SK-N-MC (cell line): ENCODE results near the gene LYPD6.

ENCODE experiments used
- EZH2 ChIP-seq: fragments of 200-600 bp; sonication (generic); IDR thresholded peaks from one replicate; pipeline ENCODE4 v1.6.1; 2017; ENCODE audit warnings: antibody characterized with exemption
- FOXP2 ChIP-seq: optimal IDR thresholded peaks from 2 replicates; pipeline ENCODE3; 2011; ENCODE audit warnings: mild to moderate bottlenecking, moderate library complexity; ENCODE audit not compliant: insufficient read depth; ENCODE audit errors: extremely low read length, control extremely low read depth
- POLR2AphosphoS5 ChIP-seq: IDR thresholded peaks from 2 replicates; pipeline ENCODE4 v1.6.1; 2012; ENCODE audit warnings: mild to moderate bottlenecking, low read depth, low read length, borderline replicate concordance

DNA sequence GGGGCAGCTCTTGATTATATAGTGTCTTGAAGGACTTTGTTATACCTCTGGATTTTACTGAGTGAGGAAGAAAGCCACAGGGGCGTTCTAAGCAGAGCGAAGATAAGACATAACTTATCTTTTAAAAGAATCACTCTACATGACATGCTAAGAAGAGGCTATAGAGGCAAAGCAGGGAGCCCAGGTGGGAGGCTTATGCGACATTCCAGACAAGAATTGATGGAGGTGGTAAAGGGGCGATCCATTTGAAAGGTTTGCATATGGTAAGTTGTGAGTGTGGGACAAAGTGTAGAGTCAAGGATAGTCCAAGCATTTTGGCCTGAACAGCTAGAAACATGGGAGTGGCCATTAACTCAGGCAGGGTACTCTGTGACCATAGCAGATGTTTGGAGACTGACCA is 49.8 kb downstream of the LYPD6 start:
- TF ChIP-seq POLR2AphosphoS5 (no peak), EZH2 (no peak), FOXP2 (no peak)
